ENCODE measurements around the gene RUNX1. TPM values are rescaled to one million over a fixed set of nuclear protein-coding genes. Genes with fewer than 3 reads are reported as not detected.

The RUNX1 gene
- polyA plus RNA-seq, 1 of the 3 experiments (the other 2 are of a cell fraction): 17.1 TPM

DNA sequence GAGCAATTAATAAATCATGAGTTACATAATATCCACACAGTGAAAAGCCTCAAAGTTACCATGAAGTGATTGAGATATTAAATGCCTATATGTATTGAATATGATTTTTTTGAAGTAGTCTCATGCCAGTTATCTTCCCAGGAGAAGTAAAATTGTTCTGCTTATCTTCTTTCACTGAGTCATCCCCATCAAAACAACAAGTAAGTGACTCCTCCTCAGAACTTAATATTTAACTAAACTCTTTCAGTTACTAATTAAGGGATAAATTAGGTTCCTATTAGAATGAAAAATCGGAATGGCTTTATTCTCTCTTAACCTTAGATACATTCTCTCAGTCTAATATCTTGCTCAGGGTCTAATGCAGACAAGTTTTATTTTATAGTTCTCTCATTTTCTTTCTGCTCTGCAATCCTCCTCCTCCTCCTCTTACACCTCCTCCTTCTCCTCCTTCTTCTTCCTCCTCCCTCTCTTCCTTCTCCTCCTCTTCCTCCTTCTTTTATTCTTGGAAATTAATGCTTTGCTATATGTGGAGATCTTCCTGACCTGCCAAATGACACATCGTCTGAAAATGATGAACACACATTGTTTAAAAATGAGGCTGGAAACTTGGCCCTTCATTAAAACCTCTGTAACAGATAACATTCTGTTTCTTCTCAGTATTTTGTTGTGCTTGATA is 110.9 kb downstream of the RUNX1 start:
- POLR2A ChIA-PET: no interaction called here
- DNase-seq: no peak

DNA sequence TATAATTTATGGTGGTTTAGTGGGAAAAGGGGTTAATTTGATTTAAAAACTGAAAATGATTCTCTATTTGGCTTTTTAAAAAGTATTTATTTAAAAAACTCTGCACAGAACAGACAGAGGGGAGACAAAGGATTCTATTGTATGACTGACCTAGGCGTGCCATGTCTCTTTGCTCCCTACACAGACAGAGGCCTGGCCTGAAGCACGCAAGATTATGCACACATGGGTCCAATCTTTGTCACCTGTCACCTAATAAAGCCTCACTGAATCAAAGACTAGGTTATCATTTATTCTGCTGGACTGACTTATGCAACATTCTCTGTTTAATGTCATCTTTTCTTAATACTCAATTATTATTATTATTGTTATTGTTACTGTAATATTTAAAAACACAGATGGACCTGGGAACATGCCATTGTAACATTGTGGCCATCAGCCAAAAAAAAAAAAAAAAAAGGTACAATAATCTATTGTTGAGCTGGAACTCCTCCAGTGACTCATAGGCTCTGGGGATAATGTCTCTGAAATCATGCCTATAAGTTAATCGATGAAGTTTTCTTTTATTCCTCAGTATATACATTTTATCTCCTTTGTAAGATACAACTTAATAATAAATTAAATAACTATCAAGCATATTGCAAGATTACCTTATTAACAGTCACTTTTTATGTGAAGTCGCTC is 112.1 kb downstream of the RUNX1 start:
- H3K27me3 ChIP-seq (ENCODE audit: insufficient read depth): no peaks in the 10 kb centered on the region
- no peak overlapping the region for H3K9ac ChIP-seq
- no peaks in the 10 kb centered on the region for H3K9me3 ChIP-seq
- H3F3A ChIP-seq (replicated peaks; ENCODE audit: insufficient read depth): peaks cover 16% of the 10 kb centered on the region
- no peaks in the 10 kb centered on the region for H3K36me3 ChIP-seq (replicated peaks in 1 of 2; ENCODE audit: control insufficient read depth in 1 of 2, insufficient read depth in 2 of 2, low read length in 1 of 2)
- POLR2A ChIA-PET: no interaction called here
- 59% methylated on average over 4 of the region's 4 CpGs for WGBS (ENCODE audit: low lambda C conversion rate)
- CTCF ChIA-PET: interaction anchor here (1.8 kb wide), 1 partner anchor 192 kb away, joined by 5 read pairs; no protein-coding TSS in a partner anchor
- no peak overlapping the region for H3K4me3 ChIP-seq (ENCODE audit: low read depth in 2 of 2, low read length in 1 of 2)
- H3K4me2 ChIP-seq: peak overlapping the region; percentile 19; the same call in 1 of the 2 replicates
- peaks cover 3 to 20% of the 10 kb centered on the region in 2 experiments; a peak in 3 of 4 replicates for H3K4me1 ChIP-seq (ENCODE audit: control insufficient read depth in 1 of 2, insufficient read depth in 2 of 2, low read depth in 1 of 2, low read length in 1 of 2)
- H3K27ac ChIP-seq (ENCODE audit: low read depth in 2 of 2, low read length in 1 of 2): peak overlapping the region in 1 of 2 experiments; percentile 63; a peak in 2 of 4 replicates
- no peaks in the 10 kb centered on the region for H3K9me2 ChIP-seq
- H2AFZ ChIP-seq (ENCODE audit: low read depth): no peak overlapping the region
- no peaks in the 10 kb centered on the region for H4K20me1 ChIP-seq (ENCODE audit: insufficient read depth)
- DNase-seq: no peak
- H3K79me2 ChIP-seq (ENCODE audit: insufficient read depth): no peaks in the 10 kb centered on the region
- TF ChIP-seq USF2 (IDR thresholded peaks at IDR 0.05; ENCODE audit: borderline replicate concordance, low read depth, low read length) (no peak), SMC3 (IDR thresholded peaks at IDR 0.05; ENCODE audit: low read depth, low read length) (no peak), CHD2 (IDR thresholded peaks at IDR 0.05; ENCODE audit: low read length, partially characterized antibody) (no peak), NFIC (IDR thresholded peaks at IDR 0.05; ENCODE audit: borderline replicate concordance) (peak; percentile 62; the same call in 1 of the 2 replicates), RXRA (IDR thresholded peaks at IDR 0.05; ENCODE audit: borderline replicate concordance, low read depth) (no peak), IRF3 (IDR thresholded peaks at IDR 0.05; ENCODE audit: low read depth, low read length) (no peak), YY1 (IDR thresholded peaks at IDR 0.05; ENCODE audit: low read depth) (no peak), ZBTB33 (IDR thresholded peaks at IDR 0.05; ENCODE audit: borderline replicate concordance, low read depth) (no peak), GABPA (IDR thresholded peaks at IDR 0.05; ENCODE audit: low read depth) (no peak)
- TF ChIP-seq, protein P1, sequence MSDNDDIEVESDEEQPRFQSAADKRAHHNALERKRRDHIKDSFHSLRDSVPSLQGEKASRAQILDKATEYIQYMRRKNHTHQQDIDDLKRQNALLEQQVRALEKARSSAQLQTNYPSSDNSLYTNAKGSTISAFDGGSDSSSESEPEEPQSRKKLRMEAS (IDR thresholded peaks at IDR 0.05; ENCODE audit: low read depth): no peak
- TF ChIP-seq, protein P2, sequence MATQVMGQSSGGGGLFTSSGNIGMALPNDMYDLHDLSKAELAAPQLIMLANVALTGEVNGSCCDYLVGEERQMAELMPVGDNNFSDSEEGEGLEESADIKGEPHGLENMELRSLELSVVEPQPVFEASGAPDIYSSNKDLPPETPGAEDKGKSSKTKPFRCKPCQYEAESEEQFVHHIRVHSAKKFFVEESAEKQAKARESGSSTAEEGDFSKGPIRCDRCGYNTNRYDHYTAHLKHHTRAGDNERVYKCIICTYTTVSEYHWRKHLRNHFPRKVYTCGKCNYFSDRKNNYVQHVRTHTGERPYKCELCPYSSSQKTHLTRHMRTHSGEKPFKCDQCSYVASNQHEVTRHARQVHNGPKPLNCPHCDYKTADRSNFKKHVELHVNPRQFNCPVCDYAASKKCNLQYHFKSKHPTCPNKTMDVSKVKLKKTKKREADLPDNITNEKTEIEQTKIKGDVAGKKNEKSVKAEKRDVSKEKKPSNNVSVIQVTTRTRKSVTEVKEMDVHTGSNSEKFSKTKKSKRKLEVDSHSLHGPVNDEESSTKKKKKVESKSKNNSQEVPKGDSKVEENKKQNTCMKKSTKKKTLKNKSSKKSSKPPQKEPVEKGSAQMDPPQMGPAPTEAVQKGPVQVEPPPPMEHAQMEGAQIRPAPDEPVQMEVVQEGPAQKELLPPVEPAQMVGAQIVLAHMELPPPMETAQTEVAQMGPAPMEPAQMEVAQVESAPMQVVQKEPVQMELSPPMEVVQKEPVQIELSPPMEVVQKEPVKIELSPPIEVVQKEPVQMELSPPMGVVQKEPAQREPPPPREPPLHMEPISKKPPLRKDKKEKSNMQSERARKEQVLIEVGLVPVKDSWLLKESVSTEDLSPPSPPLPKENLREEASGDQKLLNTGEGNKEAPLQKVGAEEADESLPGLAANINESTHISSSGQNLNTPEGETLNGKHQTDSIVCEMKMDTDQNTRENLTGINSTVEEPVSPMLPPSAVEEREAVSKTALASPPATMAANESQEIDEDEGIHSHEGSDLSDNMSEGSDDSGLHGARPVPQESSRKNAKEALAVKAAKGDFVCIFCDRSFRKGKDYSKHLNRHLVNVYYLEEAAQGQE (IDR thresholded peaks at IDR 0.05; ENCODE audit: low read depth, low read length): no peak

More for the DNA sequence above, 110.9 kb downstream of the RUNX1 start:
- Histone ChIP-seq H3K9me3 (no peaks in the 10 kb centered on the region), H3K4me2 (peak overlapping the region; percentile 57), H3K79me2 (ENCODE audit: insufficient read depth) (no peaks in the 10 kb centered on the region), H3K27ac (ENCODE audit: low read depth in 2 of 2, low read length in 1 of 2) (peak overlapping the region in 1 of 2 experiments; percentile 63; a peak in 2 of 4 replicates), H3K36me3 (replicated peaks in 1 of 2; ENCODE audit: control insufficient read depth in 1 of 2, insufficient read depth in 2 of 2, low read length in 1 of 2) (no peaks in the 10 kb centered on the region), H3K9me2 (no peaks in the 10 kb centered on the region), H2AFZ (ENCODE audit: low read depth) (peak overlapping the region; percentile 17; the same call in 1 of the 2 replicates), H3F3A (replicated peaks; ENCODE audit: insufficient read depth) (peaks cover 16% of the 10 kb centered on the region), H3K9ac (peak overlapping the region; percentile 17; the same call in 1 of the 2 replicates), H3K4me1 (ENCODE audit: control insufficient read depth in 1 of 2, insufficient read depth in 2 of 2, low read depth in 1 of 2, low read length in 1 of 2) (peaks cover 3 to 20% of the 10 kb centered on the region in 2 experiments; a peak in 3 of 4 replicates), H3K27me3 (ENCODE audit: insufficient read depth) (no peaks in the 10 kb centered on the region), H3K4me3 (ENCODE audit: low read depth in 2 of 2, low read length in 1 of 2) (no peak overlapping the region), H4K20me1 (ENCODE audit: insufficient read depth) (no peaks in the 10 kb centered on the region)
- WGBS (ENCODE audit: low lambda C conversion rate): 26% methylated on average over 2 of the region's 2 CpGs
- CTCF ChIA-PET: no interaction called here
- TF ChIP-seq, protein P1 (IDR thresholded peaks at IDR 0.05; ENCODE audit: low read depth): no peak
- TF ChIP-seq EP300 (IDR thresholded peaks at IDR 0.05; ENCODE audit: borderline replicate concordance in 1 of 2, low read depth in 1 of 2, low read length in 1 of 2): peak in 1 of 2 experiments; percentile 33; a peak in 1 of 4 replicates
- no peak for TF ChIP-seq RXRA (IDR thresholded peaks at IDR 0.05; ENCODE audit: borderline replicate concordance, low read depth)
- no peak for TF ChIP-seq TAF1 (IDR thresholded peaks at IDR 0.05; ENCODE audit: borderline replicate concordance, low read depth, low read length)
- no peak for TF ChIP-seq SMC3 (IDR thresholded peaks at IDR 0.05; ENCODE audit: low read depth, low read length)
- no peak for TF ChIP-seq GABPA (IDR thresholded peaks at IDR 0.05; ENCODE audit: low read depth)
- 0 out of 2 replicates have a peak, but pooled peaks have one; percentile 45 for TF ChIP-seq FOSL2 (IDR thresholded peaks at IDR 0.05; ENCODE audit: borderline replicate concordance, low read depth)
- TF ChIP-seq RCOR1 (IDR thresholded peaks at IDR 0.05; ENCODE audit: low read length): no peak
- TF ChIP-seq NRF1 (IDR thresholded peaks at IDR 0.05; ENCODE audit: low read depth, low read length): no peak
- TF ChIP-seq RFX5 (IDR thresholded peaks at IDR 0.05; ENCODE audit: low read length): no peak
- no peak for TF ChIP-seq YY1 (IDR thresholded peaks at IDR 0.05; ENCODE audit: low read depth)
- TF ChIP-seq TCF12 (IDR thresholded peaks at IDR 0.05): peak; percentile 33; the same call in 1 of the 2 replicates
